GM12878 (cell line): ENCODE measurements around the gene BCAR3. TPM values are rescaled to one million over a fixed set of nuclear protein-coding genes. Genes with fewer than 3 reads are reported as not detected.
A peak's percentile ranks its signal among the peaks of the same experiment; 100 is the strongest.

Experiments
- ATF2 ChIP-seq: IDR thresholded peaks from 2 replicates; pipeline ENCODE4 v1.6.1; 2012; ENCODE audit warnings: low read length, inconsistent platforms
- CHD1 ChIP-seq: IDR thresholded peaks from 2 replicates; pipeline ENCODE4 v1.6.1; 2012; ENCODE audit warnings: low read depth, low read length, improper control_type of control experiment
- DPF2 ChIP-seq: fragments of 450-650 bp; IDR thresholded peaks from 2 replicates; pipeline ENCODE4 v1.6.1; 2017; ENCODE audit warnings: mild to moderate bottlenecking
- ESRRA ChIP-seq: IDR thresholded peaks from 2 replicates; pipeline ENCODE4 v1.6.1; 2012; ENCODE audit warnings: mild to moderate bottlenecking, low read length, improper control_type of control experiment
- FOXM1 ChIP-seq: IDR thresholded peaks from 2 replicates; pipeline ENCODE4 v1.6.1; 2012; ENCODE audit warnings: low read depth, mild to moderate bottlenecking, inconsistent platforms, low read length, moderate library complexity
- IKZF1 ChIP-seq: fragments of 450-650 bp; conservative IDR thresholded peaks from 2 replicates; pipeline ENCODE4 v1.6.1; 2017; ENCODE audit warnings: antibody characterized with exemption, mild to moderate bottlenecking
- JUNB ChIP-seq: IDR thresholded peaks from 2 replicates; pipeline ENCODE4 v1.6.1; 2016; ENCODE audit warnings: antibody characterized with exemption, mild to moderate bottlenecking
- LARP7 ChIP-seq: fragments of 450-650 bp; IDR thresholded peaks from 2 replicates; pipeline ENCODE4 v1.6.1; 2017; ENCODE audit warnings: mild to moderate bottlenecking
- MEF2A ChIP-seq: IDR thresholded peaks from 2 replicates; pipeline ENCODE4 v1.6.1; 2011; ENCODE audit warnings: low read depth, mild to moderate bottlenecking, low read length, moderate library complexity; ENCODE audit not compliant: insufficient read depth
- MXI1 ChIP-seq: fragments of 150-350 bp; IDR thresholded peaks from 2 replicates; pipeline ENCODE4 v1.6.1; 2011; ENCODE audit warnings: low read depth, mild to moderate bottlenecking, inconsistent platforms, low read length, improper control_type of control experiment
- MYB ChIP-seq: fragments of 150-350 bp; IDR thresholded peaks from 2 replicates; pipeline ENCODE4 v1.6.1; 2014; ENCODE audit warnings: mild to moderate bottlenecking, low read depth, low read length, borderline replicate concordance
- NFYB ChIP-seq: IDR thresholded peaks from 2 replicates; pipeline ENCODE4 v1.6.1; 2011; ENCODE audit warnings: low read depth, mild to moderate bottlenecking, low read length, improper control_type of control experiment, moderate library complexity; ENCODE audit not compliant: insufficient read depth
- NR2F1 ChIP-seq: fragments of 450-650 bp; conservative IDR thresholded peaks from 2 replicates; pipeline ENCODE4 v1.6.1; 2017; ENCODE audit warnings: mild to moderate bottlenecking
- PAX5 ChIP-seq: IDR thresholded peaks from 2 replicates; pipeline ENCODE4 v1.6.1; 2011; ENCODE audit warnings: low read depth, low read length, borderline replicate concordance
- PAX8 ChIP-seq: fragments of 450-650 bp; IDR thresholded peaks from 2 replicates; pipeline ENCODE4 v1.6.1; 2017; ENCODE audit warnings: mild to moderate bottlenecking, moderate library complexity
- RB1 ChIP-seq: fragments of 450-650 bp; formaldehyde crosslinking; IDR thresholded peaks from 2 replicates; pipeline ENCODE4 v1.6.1; 2017; ENCODE audit warnings: mild to moderate bottlenecking, borderline replicate concordance
- SIX5 ChIP-seq: IDR thresholded peaks from 2 replicates; pipeline ENCODE4 v1.6.1; 2011; ENCODE audit warnings: mild to moderate bottlenecking, low read depth, low read length, moderate library complexity; ENCODE audit not compliant: severe bottlenecking
- SMAD1 ChIP-seq: fragments of 450-650 bp; IDR thresholded peaks from 2 replicates; pipeline ENCODE4 v1.6.1; 2018; ENCODE audit warnings: mild to moderate bottlenecking, low read depth; ENCODE audit not compliant: partially characterized antibody
- TARDBP ChIP-seq: IDR thresholded peaks from 2 replicates; pipeline ENCODE4 v1.6.1; 2016; ENCODE audit warnings: borderline replicate concordance
- TCF12 ChIP-seq: IDR thresholded peaks from 2 replicates; pipeline ENCODE4 v1.6.1; 2011; ENCODE audit warnings: low read depth, mild to moderate bottlenecking, low read length
- ZBTB33 ChIP-seq: fragments of 450-650 bp; IDR thresholded peaks from 2 replicates; pipeline ENCODE4 v1.6.1; 2017; ENCODE audit warnings: mild to moderate bottlenecking
- ZNF384 ChIP-seq: IDR thresholded peaks from 2 replicates; pipeline ENCODE4 v1.6.1; 2012; ENCODE audit warnings: low read depth, mild to moderate bottlenecking, low read length, improper control_type of control experiment, borderline replicate concordance
- polyA plus RNA-seq, 11 experiments: library from polyadenylated mRNA; depleted of rRNA in 4 of 11; unstranded in 6 of 11; stranded (reverse) in 5 of 11; fragments of >200 nt; fragmentation: Nextera tagmentation in 4 of 11; fragmentation: Illumina TruSeq in 1 of 11; extraction: Ambion mirVana in 4 of 11; extraction: Trizol in 1 of 11; gene quantifications; 1 replicate in 1 of 11; 2 replicates in 10 of 11; pipeline versions ENCODE4 v1.2.1 to v1.2.3, GENCODE V29; 2011 to 2016; ENCODE audit warnings: inconsistent platforms in 2 of 11, missing spikeins in 2 of 11, low read depth in 1 of 11
- total RNA-seq, 4 experiments: library from RNA; depleted of rRNA in 3 of 4; stranded (reverse); fragments of >200 nt in 3 of 4; fragmentation: Illumina TruSeq in 1 of 4; extraction: Trizol in 1 of 4; gene quantifications; 2 replicates each; pipeline versions ENCODE4 v1.2.1 to v1.2.3, GENCODE V29; 2013 to 2021
- TF ChIP-seq, protein P1 (sequence below): IDR thresholded peaks from 2 replicates; pipeline ENCODE4 v1.6.1; 2012; ENCODE audit warnings: low read depth, low read length, improper control_type of control experiment
- TF ChIP-seq, protein P2 (sequence below): fragments of 450-650 bp; IDR thresholded peaks from 2 replicates; pipeline ENCODE4 v1.6.1; 2017; ENCODE audit warnings: mild to moderate bottlenecking, moderate library complexity

Gene BCAR3
- total and polyA plus RNA-seq, 10 of the 15 experiments (the other 5 are each of a cell fraction or from before 2014, with no cell fraction given), result 1.3 to 6.6 (median 1.8) TPM

DNA sequence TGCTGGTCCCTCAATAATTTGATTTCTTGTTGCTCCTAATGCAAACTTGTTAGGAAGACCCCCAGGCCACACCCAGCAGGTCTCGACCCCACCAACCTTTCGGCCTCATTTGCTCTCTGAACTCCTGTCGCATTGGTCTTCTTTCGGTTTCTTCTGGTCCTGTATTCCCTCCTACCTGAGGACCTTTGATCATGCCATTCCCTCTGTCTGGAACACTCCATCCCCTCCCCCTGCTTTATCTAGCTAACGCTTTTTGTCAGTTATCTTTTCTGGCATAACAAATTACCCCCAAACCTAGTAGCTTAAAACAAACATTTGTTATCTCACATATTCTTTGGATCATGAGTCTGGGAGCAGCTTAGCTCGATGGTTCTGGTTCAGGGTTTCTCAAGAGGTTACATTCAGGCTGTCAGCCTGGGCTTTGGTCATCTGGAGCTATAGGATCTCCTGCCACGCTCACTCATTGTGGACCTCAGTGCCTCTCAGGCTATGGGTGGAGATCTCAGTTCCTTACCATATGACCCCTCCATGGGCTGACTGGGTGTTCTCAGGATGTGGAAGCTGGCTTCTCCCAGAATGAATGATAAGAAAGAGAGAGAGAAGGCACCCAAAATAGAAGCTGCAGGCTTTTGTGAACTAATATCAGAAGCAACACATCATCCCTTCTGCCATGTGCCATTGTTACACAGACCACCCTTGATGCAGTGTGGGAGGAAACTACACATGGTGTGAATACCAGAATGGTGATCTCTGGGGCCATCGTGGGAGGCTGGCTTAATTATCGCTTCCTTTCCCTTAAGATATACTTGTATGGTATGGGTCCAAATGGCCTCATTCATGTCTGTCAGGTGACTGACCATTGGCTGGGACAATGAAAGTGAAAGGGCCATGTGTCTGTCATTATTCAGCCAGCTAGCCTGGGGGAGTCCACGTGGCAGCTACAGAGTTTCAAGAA is 29.1 kb upstream of the BCAR3 start (continued):
- TF ChIP-seq RB1, result no peak
- TF ChIP-seq SIX5, result no peak
- TF ChIP-seq JUNB, result peak; percentile 13; the same call in 1 of the 2 replicates
- TF ChIP-seq ATF2, result 0 out of 2 replicates have a peak, but pooled peaks have one; percentile 30
- TF ChIP-seq TARDBP, result no peak
- TF ChIP-seq DPF2, result 0 out of 2 replicates have a peak, but pooled peaks have one; percentile 41
- no peak for TF ChIP-seq ZBTB33
- TF ChIP-seq ZNF384, result no peak
- no peak for TF ChIP-seq CHD1
- TF ChIP-seq NR2F1, result no peak; the same call in 1 of the 2 replicates
- TF ChIP-seq PAX5, result no peak
- peak; percentile 78 for TF ChIP-seq IKZF1
- no peak for TF ChIP-seq NFYB
- TF ChIP-seq PAX8, result no peak
- peak; percentile 50; the same call in 1 of the 2 replicates for TF ChIP-seq MEF2A
- TF ChIP-seq, protein P1, sequence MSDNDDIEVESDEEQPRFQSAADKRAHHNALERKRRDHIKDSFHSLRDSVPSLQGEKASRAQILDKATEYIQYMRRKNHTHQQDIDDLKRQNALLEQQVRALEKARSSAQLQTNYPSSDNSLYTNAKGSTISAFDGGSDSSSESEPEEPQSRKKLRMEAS, result peak; percentile 52; the same call in 1 of the 2 replicates
- TF ChIP-seq MYB, result no peak
- no peak for TF ChIP-seq MXI1
- TF ChIP-seq SMAD1, result no peak
- TF ChIP-seq FOXM1, result no peak
- TF ChIP-seq ESRRA, result no peak
- no peak for TF ChIP-seq LARP7
- 0 out of 2 replicates have a peak, but pooled peaks have one; percentile 12 for TF ChIP-seq TCF12
- TF ChIP-seq, protein P2, sequence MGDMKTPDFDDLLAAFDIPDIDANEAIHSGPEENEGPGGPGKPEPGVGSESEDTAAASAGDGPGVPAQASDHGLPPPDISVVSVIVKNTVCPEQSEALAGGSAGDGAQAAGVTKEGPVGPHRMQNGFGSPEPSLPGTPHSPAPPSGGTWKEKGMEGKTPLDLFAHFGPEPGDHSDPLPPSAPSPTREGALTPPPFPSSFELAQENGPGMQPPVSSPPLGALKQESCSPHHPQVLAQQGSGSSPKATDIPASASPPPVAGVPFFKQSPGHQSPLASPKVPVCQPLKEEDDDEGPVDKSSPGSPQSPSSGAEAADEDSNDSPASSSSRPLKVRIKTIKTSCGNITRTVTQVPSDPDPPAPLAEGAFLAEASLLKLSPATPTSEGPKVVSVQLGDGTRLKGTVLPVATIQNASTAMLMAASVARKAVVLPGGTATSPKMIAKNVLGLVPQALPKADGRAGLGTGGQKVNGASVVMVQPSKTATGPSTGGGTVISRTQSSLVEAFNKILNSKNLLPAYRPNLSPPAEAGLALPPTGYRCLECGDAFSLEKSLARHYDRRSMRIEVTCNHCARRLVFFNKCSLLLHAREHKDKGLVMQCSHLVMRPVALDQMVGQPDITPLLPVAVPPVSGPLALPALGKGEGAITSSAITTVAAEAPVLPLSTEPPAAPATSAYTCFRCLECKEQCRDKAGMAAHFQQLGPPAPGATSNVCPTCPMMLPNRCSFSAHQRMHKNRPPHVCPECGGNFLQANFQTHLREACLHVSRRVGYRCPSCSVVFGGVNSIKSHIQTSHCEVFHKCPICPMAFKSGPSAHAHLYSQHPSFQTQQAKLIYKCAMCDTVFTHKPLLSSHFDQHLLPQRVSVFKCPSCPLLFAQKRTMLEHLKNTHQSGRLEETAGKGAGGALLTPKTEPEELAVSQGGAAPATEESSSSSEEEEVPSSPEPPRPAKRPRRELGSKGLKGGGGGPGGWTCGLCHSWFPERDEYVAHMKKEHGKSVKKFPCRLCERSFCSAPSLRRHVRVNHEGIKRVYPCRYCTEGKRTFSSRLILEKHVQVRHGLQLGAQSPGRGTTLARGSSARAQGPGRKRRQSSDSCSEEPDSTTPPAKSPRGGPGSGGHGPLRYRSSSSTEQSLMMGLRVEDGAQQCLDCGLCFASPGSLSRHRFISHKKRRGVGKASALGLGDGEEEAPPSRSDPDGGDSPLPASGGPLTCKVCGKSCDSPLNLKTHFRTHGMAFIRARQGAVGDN, result no peak
